Measurements from ENCODE around the gene PRKAR1B.

PRKAR1B gene

GRCh38 chr7:533266-533665 is 193.8 kb downstream of the PRKAR1B start:
- TF ChIP-seq CTCF (IDR thresholded peaks at IDR 0.05): no peak
- Mint-ChIP-seq H3K27me3 (ENCODE audit: low read depth, poor library complexity) (peaks cover 29% of the 10 kb centered on the region), H3K4me3 (no peak overlapping the region), H3K27ac (no peak overlapping the region), H3K9me3 (no peaks in the 10 kb centered on the region), H3K4me1 (peaks cover 16% of the 10 kb centered on the region), H3K36me3 (ENCODE audit: low read depth) (no peaks in the 10 kb centered on the region)
- no peak for DNase-seq

DNA sequence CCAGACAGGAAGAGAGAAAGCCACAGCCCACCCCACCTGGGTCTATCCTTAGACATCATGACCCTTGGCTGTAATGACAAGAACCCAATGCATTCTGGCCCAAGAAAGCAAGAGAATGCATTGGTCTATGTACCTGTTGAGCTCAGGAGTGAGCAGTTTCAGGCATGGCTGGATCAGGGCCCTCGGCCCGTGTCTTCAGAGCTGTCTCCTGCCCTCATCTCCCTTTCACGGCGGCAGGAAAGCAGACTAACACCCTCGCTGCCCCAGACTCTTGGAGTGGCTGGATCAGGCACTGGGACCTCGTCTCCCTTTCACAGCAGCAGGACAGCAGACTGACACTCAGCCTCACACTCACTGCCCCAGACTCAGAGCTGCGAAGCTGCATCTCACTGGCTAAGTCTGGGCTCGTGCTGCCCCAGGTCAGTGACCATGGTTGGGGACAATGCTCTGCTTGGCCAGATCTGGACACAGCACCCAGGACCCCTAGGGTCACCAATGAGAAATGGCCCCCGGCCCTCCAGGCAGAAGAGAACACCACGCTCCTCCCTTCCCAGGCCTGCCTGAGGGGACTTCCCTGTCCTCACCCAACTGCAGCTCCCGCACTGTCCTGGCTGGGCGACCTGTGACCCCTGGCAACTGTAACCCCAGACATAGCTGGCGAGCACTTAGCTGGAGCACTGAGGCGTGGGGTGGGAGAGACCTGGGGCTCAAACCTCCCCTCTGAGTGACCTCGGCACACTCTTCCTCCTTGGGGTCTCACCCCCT is 194.5 kb downstream of the PRKAR1B start:
- peaks cover 29% of the 10 kb centered on the region for H3K27me3 Mint-ChIP-seq (ENCODE audit: low read depth, poor library complexity)
- no peak for DNase-seq
- H3K36me3 Mint-ChIP-seq (ENCODE audit: low read depth): no peaks in the 10 kb centered on the region
- peak overlapping the region; percentile 54 for H3K27ac Mint-ChIP-seq
- peaks cover 16% of the 10 kb centered on the region for H3K4me1 Mint-ChIP-seq
- no peak overlapping the region for H3K4me3 Mint-ChIP-seq
- H3K9me3 Mint-ChIP-seq: no peaks in the 10 kb centered on the region
- no peak for TF ChIP-seq CTCF (IDR thresholded peaks at IDR 0.05)

- Mint-ChIP-seq H3K9me3 (no peaks in the 10 kb centered on the region), H3K4me3 (no peak overlapping the region), H3K27me3 (ENCODE audit: low read depth, poor library complexity) (peaks cover 29% of the 10 kb centered on the region)
Measured at GRCh38 chr7:531777-532176, 195.3 kb downstream of the PRKAR1B start.

GRCh38 chr7:528451-528850 is 198.6 kb downstream of the PRKAR1B start:
- H3K27me3 Mint-ChIP-seq (ENCODE audit: low read depth, poor library complexity): peaks cover 41% of the 10 kb centered on the region
- H3K9me3 Mint-ChIP-seq: no peaks in the 10 kb centered on the region
- no peak for TF ChIP-seq CTCF (IDR thresholded peaks at IDR 0.05)
- H3K4me1 Mint-ChIP-seq: peaks cover 16% of the 10 kb centered on the region
- no peak for DNase-seq
- H3K4me3 Mint-ChIP-seq: no peak overlapping the region
- no peaks in the 10 kb centered on the region for H3K36me3 Mint-ChIP-seq (ENCODE audit: low read depth)
- H3K27ac Mint-ChIP-seq: no peak overlapping the region

More at GRCh38 chr7:531777-532176, 195.3 kb downstream of the PRKAR1B start:
- DNase-seq: no peak
- no peak for TF ChIP-seq CTCF (IDR thresholded peaks at IDR 0.05)
- no peaks in the 10 kb centered on the region for H3K36me3 Mint-ChIP-seq (ENCODE audit: low read depth)
- peaks cover 16% of the 10 kb centered on the region for H3K4me1 Mint-ChIP-seq
- no peak overlapping the region for H3K27ac Mint-ChIP-seq

- peaks cover 11% of the 10 kb centered on the region for H3K4me1 Mint-ChIP-seq
- no peak overlapping the region for H3K27ac Mint-ChIP-seq
- no peak for TF ChIP-seq CTCF (IDR thresholded peaks at IDR 0.05)
- no peaks in the 10 kb centered on the region for H3K9me3 Mint-ChIP-seq
- no peak overlapping the region for H3K4me3 Mint-ChIP-seq
- no peak for DNase-seq
- H3K27me3 Mint-ChIP-seq (ENCODE audit: low read depth, poor library complexity): peaks cover 45% of the 10 kb centered on the region
- H3K36me3 Mint-ChIP-seq (ENCODE audit: low read depth): no peaks in the 10 kb centered on the region
Measured at GRCh38 chr7:527723-528122, 199.4 kb downstream of the PRKAR1B start.

GRCh38 chr7:526460-527034 is 200.5 kb downstream of the PRKAR1B start:
- Mint-ChIP-seq H3K9me3 (no peaks in the 10 kb centered on the region), H3K4me3 (no peak overlapping the region), H3K27ac (no peak overlapping the region)

More at GRCh38 chr7:526460-527034, 200.5 kb downstream of the PRKAR1B start:
- Mint-ChIP-seq H3K27me3 (ENCODE audit: low read depth, poor library complexity) (peaks cover 51% of the 10 kb centered on the region), H3K36me3 (ENCODE audit: low read depth) (no peaks in the 10 kb centered on the region), H3K4me1 (peaks cover 6% of the 10 kb centered on the region)
- no peak for TF ChIP-seq CTCF (IDR thresholded peaks at IDR 0.05)
- no peak for DNase-seq
